ENCODE measurements around the gene CIAO2A. TPM values are rescaled to one million over a fixed set of nuclear protein-coding genes. Genes with fewer than 3 reads are reported as not detected.
A peak's percentile ranks its signal among the peaks of the same experiment; 100 is the strongest.
"Not testable (repeated sequence)": the region's sequence is repeated elsewhere in the genome, so short reads cannot be mapped to it uniquely, and the experiment has no call there.

CIAO2A gene
- total and polyA plus RNA-seq, 10 donors = 42.2 to 129 (median 74.8) TPM

GRCh38 chr15:64110950-64111678 is 17.5 kb upstream of the CIAO2A start:
- H3K9me3 ChIP-seq = no peaks in the 10 kb centered on the region
- WGBS, 5 donors = 54 to 58% (median 57%) methylated on average over 3 of the region's 3 CpGs
- peaks cover 7 to 44% (median 30%) of the 10 kb centered on the region in 6 donors for H3K36me3 ChIP-seq
- no peaks in the 10 kb centered on the region for H3K27me3 ChIP-seq (replicated peaks in 1 of 7)
- H3K4me1 ChIP-seq = peaks cover 18 to 94% (median 74%) of the 10 kb centered on the region in 6 donors
- intact Hi-C loops (cut with DNase I; ENCODE audit: low total_unique reads) = no loop called here
- TF ChIP-seq POLR2A (IDR thresholded peaks at IDR 0.05) = no peak
- no peak for TF ChIP-seq POLR2AphosphoS5 (IDR thresholded peaks at IDR 0.05)
- TF ChIP-seq, protein P1, sequence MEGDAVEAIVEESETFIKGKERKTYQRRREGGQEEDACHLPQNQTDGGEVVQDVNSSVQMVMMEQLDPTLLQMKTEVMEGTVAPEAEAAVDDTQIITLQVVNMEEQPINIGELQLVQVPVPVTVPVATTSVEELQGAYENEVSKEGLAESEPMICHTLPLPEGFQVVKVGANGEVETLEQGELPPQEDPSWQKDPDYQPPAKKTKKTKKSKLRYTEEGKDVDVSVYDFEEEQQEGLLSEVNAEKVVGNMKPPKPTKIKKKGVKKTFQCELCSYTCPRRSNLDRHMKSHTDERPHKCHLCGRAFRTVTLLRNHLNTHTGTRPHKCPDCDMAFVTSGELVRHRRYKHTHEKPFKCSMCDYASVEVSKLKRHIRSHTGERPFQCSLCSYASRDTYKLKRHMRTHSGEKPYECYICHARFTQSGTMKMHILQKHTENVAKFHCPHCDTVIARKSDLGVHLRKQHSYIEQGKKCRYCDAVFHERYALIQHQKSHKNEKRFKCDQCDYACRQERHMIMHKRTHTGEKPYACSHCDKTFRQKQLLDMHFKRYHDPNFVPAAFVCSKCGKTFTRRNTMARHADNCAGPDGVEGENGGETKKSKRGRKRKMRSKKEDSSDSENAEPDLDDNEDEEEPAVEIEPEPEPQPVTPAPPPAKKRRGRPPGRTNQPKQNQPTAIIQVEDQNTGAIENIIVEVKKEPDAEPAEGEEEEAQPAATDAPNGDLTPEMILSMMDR (IDR thresholded peaks at IDR 0.05 in 8 of 11, conservative IDR thresholded peaks at IDR 0.05 in 3 of 11) = no peak
- peak overlapping the region in 1 of 8 donors; percentile 24 for H3K4me3 ChIP-seq
- DNase-seq = no peak
- peak overlapping the region; percentile 45 to 76 (median 69) for H3K27ac ChIP-seq

DNA sequence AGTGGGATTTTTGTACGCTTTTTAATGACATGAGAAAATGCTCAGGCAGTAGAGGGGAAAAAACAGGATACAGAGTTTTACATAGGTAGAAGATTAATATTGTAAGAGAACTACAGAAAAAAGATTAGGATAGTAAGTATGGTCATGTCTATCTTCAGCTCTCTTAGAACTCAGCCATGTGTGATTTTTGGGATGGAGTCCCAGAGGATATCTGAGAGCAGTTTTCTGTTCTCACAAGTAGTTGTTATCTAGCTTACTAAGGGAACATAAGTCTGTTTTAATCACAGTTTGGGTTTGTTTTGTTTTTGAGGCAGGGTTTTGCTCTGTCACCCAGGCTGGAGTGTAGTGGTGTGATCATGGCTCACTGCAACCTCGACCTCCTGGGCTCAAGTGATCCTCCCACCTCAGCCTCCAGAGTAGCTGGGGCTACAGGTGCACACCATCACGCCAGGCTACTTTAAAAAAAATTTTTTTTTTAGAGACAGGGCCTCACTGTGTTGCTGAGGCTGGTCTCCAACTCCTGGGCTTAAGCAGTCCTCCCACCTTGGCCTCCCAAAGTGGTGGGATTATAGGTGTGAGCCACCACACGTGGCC is 16.6 kb upstream of the CIAO2A start:
- Histone ChIP-seq H3K27ac (peak overlapping the region; percentile 45 to 76 (median 69)), H3K4me3 (peak overlapping the region in 1 of 8 donors; percentile 24), H3K4me1 (peaks cover 25 to 94% (median 75%) of the 10 kb centered on the region in 6 donors), H3K36me3 (peaks cover 7 to 35% (median 24%) of the 10 kb centered on the region in 6 donors)
- intact Hi-C loops (cut with DNase I; ENCODE audit: low total_unique reads); H3K9me3 ChIP-seq; H3K27me3 ChIP-seq (replicated peaks in 1 of 7); DNase-seq: not testable (repeated sequence)
- WGBS, 5 donors = 78 to 93% (median 81%) methylated on average over 4 of the region's 4 CpGs

DNA sequence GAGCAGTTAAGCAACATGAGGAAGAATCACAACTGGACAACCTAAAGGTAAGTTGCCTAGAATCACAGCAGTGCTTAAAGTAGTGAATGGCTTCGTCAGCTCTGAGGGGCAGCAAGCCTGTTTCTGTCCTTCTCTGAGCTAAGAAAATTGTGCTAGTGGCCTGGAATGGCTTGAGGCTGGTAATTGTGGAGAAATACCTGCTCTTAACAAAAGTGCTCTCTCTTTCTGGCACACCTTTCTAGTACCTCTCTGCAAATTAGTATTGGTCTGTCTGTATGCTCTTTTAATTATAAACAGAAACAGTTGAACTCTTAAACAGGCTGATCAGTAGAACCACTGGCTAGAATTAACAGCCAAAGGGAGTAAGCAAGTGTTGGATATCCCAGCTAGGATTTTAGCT is 13.7 kb upstream of the CIAO2A start:
- H3K4me1 ChIP-seq = peaks cover 29 to 100% (median 87%) of the 10 kb centered on the region in 6 donors

GRCh38 chr15:64105113-64105704 is 11.6 kb upstream of the CIAO2A start:
- intact Hi-C loops (cut with DNase I; ENCODE audit: low total_unique reads) = no loop called here
- no peak for DNase-seq
- WGBS, 5 donors = 62 to 80% (median 73%) methylated on average over 9 of the region's 9 CpGs

More for the DNA sequence above, 13.7 kb upstream of the CIAO2A start:
- TF ChIP-seq POLR2A (IDR thresholded peaks at IDR 0.05) (no peak), POLR2AphosphoS5 (IDR thresholded peaks at IDR 0.05) (no peak)
- TF ChIP-seq, protein P1 (IDR thresholded peaks at IDR 0.05 in 8 of 11, conservative IDR thresholded peaks at IDR 0.05 in 3 of 11) = no peak
- no peaks in the 10 kb centered on the region for H3K27me3 ChIP-seq (replicated peaks in 1 of 7)
- no peak overlapping the region for H3K4me3 ChIP-seq
- intact Hi-C loops (cut with DNase I; ENCODE audit: low total_unique reads) = no loop called here
- H3K9me3 ChIP-seq = no peaks in the 10 kb centered on the region
- peak overlapping the region in 1 of 8 donors; percentile 41 for H3K27ac ChIP-seq
- H3K36me3 ChIP-seq = peaks cover 0 to 7% (median 0%) of the 10 kb centered on the region in 6 donors
- DNase-seq = no peak
- WGBS, 5 donors = 82 to 90% (median 88%) methylated on average over 1 of the region's 1 CpG

More at GRCh38 chr15:64105113-64105704, 11.6 kb upstream of the CIAO2A start:
- H3K27ac ChIP-seq = peak overlapping the region in 6 of 8 donors; percentile 30 to 80 (median 71)
- H3K27me3 ChIP-seq (replicated peaks in 1 of 7) = no peaks in the 10 kb centered on the region
- H3K36me3 ChIP-seq = peaks cover 0 to 6% (median 0%) of the 10 kb centered on the region in 6 donors
- H3K4me1 ChIP-seq = peaks cover 24 to 100% (median 85%) of the 10 kb centered on the region in 6 donors
- no peaks in the 10 kb centered on the region for H3K9me3 ChIP-seq
- no peak for TF ChIP-seq POLR2A (IDR thresholded peaks at IDR 0.05)
- peak in 1 of 3 donors; percentile 39 for TF ChIP-seq POLR2AphosphoS5 (IDR thresholded peaks at IDR 0.05)
- no peak overlapping the region for H3K4me3 ChIP-seq

Measured in spleen (tissue), 11 donors.